Measurements from ENCODE around the gene PDP2. TPM values are rescaled to one million over a fixed set of nuclear protein-coding genes. Genes with fewer than 3 reads are reported as not detected.

PDP2 gene
- total RNA-seq, 1 donor from 2014 or later = 15.5 TPM

- no peak for DNase-seq
Measured at GRCh38 chr16:66936889-66937554, 56.7 kb downstream of the PDP2 start.

GRCh38 chr16:66937725-66938337 is 57.5 kb downstream of the PDP2 start:
- DNase-seq = no peak

GRCh38 chr16:66939366-66939765 is 59.1 kb downstream of the PDP2 start:
- no peak for DNase-seq

- DNase-seq = no peak
Measured at GRCh38 chr16:66940236-66940635, 59.9 kb downstream of the PDP2 start.

Other genes with a start within 250 kb of the PDP2 start
- 8.8 and 11.6 TPM in 2 replicates for gene CMTM4, start 183.8 kb upstream of the PDP2 start, total RNA-seq
- gene DYNC1LI2, start 128.9 kb upstream of the PDP2 start, total RNA-seq = 112 and 219 TPM in 2 replicates
- 0.17 TPM in 1 of 2 replicates, not detected in the other for gene TERB1, start 78.9 kb upstream of the PDP2 start, total RNA-seq
- 48.8 and 68.7 TPM in 2 replicates for gene NAE1, start 49.5 kb upstream of the PDP2 start, total RNA-seq
- not detected in 2 replicates for gene CA7, start 36.1 kb upstream of the PDP2 start, total RNA-seq
- 0.65 and 1.2 TPM in 2 replicates for gene CDH16, start 38.4 kb downstream of the PDP2 start, total RNA-seq
- 0.84 and 1.9 TPM in 2 replicates for gene RRAD, start 45.0 kb downstream of the PDP2 start, total RNA-seq
- 117 and 188 TPM in 2 replicates for gene CIAO2B, start 53.9 kb downstream of the PDP2 start, total RNA-seq
- gene CES2, start 55.0 kb downstream of the PDP2 start, total RNA-seq = 14.1 and 21.2 TPM in 2 replicates
- not detected in 2 replicates for gene CES3, start 80.8 kb downstream of the PDP2 start, total RNA-seq
- gene CES4A, start 108.1 kb downstream of the PDP2 start, total RNA-seq = 1.4 and 1.7 TPM in 2 replicates
- 96.5 and 124 TPM in 2 replicates for gene CBFB, start 148.6 kb downstream of the PDP2 start, total RNA-seq
- gene PHAF1, start 229.4 kb downstream of the PDP2 start, total RNA-seq = 14.8 and 22.3 TPM in 2 replicates